GM21786 (cell line): ENCODE results near the gene TTC28.
"Not testable (repeated sequence)": the region's sequence is repeated elsewhere in the genome, so short reads cannot be mapped to it uniquely, and the experiment has no call there.

Experiments
- ATAC-seq: cut with Tn5 transposase; IDR thresholded peaks from one replicate; pipeline ENCODE4 v1.9.1; 2021; ENCODE audit not compliant: unreplicated experiment

Gene TTC28

DNA sequence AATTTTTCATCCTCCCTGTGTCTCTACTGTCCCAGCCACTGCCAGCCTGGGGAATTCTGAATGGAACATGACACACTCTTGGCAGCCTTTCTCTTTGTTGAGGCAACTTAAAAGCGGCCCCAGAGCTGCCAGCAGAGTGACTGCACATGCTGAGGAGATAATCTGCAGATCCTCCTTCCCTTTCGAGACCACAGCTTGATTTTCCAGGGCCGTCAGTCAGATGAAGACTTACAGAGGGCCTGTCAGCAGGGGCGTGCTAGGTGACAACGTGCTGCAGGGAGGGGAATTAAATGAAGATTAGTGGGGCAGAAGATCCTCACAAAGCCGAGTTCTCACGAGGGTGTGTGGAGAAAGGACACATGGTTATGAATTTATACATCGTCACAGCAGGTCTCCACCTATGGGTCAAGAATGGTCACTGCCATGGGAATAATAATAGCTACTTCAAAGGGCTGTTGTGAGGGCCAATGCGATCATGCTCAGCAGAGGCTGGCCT, 567.0 kb downstream of the TTC28 start:
- no peak for ATAC-seq

DNA sequence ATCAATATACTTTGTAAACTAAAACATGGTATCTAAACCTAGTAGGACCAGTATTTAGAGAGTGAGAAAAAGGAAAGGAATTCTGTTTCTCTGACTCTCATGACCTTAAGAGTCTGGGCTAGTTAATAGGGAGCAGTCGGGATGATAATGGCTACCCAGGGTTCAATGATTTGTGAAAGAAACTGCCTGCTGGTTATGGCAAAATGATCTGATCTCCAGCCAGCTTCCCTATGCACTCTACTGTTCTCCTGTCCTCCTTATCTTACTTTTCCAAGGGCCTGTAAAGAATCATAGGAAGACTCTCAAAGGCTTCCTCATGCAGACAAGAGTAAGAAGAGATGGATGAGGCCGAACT, 567.5 kb downstream of the TTC28 start:
- no peak for ATAC-seq

DNA sequence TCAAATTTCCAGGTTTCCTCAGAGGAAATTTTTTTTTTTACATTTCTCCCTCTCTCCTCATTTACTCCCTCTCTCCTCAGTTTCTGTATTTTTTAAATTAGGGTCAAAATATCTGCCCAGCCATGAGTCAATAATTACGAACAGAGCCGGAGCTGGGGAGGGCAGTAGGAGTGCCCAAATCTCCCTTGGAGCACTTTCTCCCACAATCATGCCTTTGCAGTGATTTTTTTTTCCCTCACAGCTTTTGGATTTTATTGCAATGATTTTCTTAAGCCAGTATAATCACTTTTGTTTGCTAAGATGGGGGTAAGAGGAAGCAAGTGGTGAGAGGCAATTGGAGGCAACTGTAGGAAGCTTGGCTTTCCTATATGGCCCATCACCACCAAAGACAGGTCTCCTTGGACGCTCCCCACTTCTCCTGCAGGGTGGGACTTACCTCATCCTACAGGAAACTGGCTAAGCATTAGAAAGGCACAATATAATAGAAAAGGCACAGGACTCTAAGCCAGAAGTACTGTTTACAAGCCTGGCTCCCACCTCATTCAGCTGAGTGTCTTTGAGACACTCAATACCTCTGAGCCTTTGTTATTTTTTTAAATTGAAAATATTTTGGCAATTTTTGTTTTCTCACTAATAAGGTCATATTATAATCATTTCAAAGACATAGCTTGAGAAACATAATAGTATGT, 568.0 kb downstream of the TTC28 start:
- no peak for ATAC-seq

DNA sequence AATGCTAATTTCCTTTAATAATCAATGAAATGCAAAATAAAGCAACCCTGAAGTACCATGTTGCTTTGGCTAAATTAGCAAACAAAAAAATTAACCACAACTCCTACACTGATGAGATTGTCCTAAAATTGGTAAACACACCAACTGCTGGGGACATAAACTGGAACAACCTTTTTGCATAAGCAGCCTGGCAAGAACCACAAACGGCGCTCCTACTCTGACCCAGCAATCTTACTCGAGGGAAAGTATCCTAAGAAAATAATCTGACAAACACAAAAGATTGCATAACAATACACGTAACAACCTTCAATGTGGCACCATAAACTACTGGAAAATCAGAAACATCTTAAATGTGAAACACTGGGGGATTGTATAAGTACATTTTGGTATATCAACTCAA, 570.8 kb downstream of the TTC28 start:
- no peak for ATAC-seq

DNA sequence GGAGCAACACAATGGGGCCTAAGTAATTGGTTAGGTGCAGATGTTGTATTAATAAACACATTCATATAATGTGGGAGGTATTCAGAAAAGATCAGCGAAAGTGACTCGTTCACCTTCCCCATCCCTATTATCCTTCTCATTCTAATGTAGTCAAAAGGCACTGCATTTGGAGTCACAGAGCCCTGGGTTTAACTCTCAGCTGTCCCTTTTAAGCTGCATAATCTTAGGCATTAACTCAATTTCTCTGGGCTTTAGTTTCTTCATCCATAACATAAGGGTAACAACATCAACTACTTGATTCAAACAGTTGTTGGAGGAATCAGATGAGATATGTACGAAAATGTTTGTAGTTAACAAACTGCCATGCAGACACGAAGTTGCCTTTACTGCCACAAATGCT, 573.0 kb downstream of the TTC28 start:
- no peak for ATAC-seq

DNA sequence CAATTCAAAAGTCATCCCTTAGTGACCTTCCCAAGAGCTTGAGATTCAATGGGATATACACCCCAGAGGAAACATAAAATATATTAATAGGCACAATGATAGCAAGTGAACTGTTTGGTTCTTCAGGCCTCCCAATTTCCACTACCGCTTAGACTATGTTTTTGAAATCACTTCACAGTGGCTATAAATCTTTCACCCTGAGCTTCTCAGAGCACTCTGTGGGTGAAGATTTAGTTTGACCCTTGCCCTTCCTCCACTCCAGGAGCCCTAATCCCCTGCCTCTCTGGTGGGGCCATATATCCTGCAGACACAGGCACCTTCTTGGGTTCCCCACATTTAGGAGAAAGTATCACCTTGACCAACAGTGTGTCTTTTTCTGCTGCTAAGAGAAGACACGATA, 573.7 kb downstream of the TTC28 start:
- ATAC-seq: no peak

DNA sequence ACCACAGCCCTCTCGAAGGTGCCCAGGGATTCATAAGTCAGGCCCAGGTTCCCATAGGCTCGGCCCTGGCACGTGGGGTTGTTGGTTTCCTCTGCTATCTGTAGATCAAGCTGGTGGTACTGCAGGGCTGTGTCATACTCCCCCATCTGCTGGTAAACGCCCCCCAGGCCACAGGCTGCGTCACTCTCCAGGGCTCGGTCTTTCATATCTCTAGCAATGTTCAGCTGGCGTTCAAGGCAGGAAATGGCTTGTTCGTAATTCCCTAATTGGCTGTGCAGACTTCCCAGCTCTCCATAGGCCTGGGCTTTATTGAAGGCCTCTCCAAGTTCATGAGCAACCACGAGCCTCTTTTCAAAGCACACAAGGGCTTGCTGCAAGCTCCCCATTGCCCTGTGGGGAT, 574.2 kb downstream of the TTC28 start:
- ATAC-seq: no peak

DNA sequence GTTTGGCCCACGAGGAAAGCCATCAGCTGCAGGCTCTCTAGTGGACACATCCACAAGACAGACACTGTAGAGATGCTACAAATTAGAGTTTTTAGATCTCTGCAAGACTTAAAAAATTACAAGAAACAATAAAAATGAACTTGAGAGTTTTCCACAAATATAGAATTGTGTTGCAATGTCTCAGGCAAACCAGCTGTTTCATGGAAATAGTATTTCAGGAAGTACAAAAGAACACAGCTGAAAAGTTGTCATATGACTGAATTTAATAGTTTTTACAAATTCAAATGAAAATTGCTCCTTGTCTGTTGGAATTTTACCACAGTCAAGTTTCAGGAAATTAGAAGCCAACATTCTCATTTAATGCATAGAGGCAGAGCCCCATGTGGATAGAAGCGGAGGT, 576.0 kb downstream of the TTC28 start:
- no peak for ATAC-seq

DNA sequence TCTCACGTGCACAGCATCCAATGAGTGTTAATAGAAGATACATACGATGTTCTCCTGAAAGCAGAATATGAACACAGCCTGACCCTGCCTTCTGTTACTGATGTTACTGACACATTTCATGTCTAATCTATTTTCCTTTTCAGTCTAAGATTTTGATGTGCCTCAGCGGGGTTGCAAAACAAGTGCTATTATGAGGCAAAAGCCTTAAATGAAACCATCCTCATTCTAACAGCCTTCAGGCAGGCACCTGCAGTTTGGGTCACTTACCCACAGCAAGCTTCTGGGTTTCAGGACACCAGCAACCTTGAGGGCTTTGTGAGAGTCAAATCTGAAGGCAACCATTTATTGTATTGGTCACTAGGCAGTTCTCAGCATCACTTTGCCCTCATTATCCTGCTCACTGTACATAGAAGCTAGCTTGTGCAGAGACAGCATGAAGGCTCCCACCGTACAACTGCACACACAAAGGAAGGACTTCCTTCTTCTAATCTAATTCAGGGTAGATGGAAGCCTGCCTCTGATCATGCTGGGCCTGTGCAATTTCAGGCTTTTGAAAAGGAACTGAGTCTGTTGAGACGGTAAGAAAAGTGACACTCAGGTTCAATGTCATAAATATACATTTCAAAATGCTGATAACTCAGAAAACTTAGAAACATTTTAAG, 577.4 kb downstream of the TTC28 start:
- no peak for ATAC-seq

DNA sequence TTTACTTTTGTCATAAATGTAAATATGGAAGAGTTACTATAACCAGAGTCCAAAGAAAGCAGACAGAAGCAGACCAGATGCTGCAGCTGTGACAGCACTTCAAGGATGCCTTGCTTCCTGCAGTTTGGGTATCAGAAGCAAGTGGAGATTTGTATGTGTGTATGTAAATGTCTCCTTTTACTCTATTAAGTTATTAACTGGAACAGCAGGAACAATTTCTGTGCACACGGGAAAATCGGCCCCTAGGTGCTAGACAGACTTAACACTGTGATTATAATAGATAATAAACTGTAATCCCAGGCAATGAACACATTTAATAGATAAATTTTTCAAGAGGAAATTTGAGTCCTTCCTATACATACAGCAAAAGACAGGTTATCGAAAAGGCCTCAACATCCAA, 582.0 kb downstream of the TTC28 start:
- ATAC-seq: no peak

DNA sequence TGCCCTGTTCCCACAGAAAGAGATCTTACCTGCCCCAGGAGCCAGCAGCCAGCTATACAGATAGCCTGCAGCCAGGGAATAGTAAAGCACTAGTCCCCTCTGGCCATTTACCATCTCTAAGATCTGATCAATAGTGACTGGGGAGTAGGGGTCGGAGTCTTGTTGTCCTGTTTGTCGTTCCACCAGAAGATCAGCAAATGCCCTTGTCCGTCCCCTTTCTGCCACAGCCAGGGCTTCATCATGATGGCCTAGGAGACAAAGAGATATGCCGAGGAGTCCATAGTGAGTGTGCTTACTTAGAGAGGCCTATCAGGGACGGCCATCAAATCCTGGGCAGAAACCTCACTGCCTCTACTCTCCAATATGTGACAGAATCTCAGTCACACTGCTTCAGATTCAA, 583.5 kb downstream of the TTC28 start:
- no peak for ATAC-seq

DNA sequence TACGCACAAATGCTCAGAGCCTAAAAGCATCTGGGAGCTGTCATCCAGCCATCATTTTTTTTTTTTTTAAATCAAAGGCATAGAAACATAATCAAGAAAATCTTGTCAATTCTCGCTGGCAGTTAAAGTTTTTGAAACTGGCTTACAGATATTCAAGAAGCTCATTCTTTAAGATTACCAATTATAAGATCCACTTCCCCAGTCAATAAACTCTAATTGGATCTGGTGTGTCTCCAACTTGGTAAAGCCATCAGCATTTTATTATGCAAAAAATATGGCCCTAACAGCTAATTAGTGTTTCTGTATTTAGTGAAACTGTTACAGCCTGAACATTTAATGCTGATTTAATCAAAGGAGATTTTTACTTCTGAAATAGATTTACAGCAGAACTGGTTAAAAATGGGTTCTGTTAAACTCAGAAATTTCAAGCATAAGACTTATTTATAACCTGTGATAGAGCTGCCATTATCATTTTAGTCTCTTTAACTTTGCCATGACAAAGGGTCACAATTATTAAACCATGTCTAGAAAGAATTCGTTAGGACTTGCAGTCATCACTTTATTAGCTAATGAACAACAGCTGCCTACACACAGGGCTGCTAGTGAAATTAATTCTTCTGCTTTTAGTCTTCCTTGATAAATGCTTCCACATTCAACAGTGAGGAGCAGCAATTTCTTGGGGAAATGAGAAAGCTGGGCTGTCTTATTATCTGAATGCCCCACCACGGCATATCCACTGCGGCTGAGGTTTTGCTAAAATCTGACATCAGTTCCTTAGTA, 584.1 kb downstream of the TTC28 start:
- no peak for ATAC-seq

DNA sequence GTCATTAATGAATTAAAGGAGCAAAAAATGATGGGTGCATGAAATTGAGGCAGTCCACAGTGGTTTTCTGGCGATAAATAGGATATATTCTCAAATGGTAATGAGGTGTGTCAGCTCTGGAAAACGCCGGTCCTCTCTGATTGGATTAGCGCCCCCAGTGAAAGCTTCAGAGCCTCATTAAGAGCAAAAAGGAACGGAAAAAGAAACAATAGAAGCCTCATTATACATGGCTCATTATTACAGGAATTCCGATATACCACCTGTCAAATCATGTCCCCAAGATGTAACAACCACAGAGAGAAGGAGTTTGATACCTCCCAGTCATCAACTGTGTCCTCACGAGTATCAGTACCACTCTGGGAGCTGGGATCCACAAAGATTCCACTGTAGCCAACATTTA, 584.9 kb downstream of the TTC28 start:
- no peak for ATAC-seq

DNA sequence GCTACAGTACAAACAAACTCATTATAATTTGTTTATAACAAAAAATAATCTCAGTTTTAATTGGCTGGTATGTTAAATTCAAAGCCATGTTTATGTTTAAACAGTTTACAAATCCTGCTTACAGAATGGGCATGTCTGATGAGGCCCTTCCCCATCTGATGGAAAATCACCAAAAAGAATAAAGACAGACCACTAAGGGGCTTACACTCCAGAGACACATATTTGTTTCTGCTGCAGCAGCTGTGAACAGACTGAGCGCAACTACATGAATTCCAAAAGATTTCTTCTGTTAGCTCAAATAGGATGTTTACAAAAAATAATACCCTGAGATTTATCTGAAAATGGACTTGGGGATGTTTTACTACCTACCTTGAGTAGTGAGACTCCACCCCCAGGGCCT, 585.9 kb downstream of the TTC28 start:
- no peak for ATAC-seq

DNA sequence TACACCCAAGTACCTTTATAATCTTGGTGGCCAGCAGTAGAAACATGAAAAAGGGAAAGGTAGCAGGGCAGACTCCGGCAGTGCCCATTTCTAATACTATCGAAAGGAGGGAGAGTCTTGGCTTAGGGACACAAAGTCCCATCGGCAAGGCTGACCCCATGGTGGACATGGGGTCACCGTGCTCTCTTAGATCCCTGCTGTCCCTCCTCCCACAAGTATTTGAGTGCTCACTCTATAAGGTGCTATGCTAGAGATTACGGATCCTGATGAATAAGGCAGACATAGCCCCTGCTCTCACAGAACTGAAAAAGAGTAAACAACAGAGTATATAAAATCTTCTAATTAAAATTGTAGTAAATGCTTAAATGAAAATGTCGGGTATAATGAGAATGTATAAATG, 588.2 kb downstream of the TTC28 start:
- ATAC-seq: no peak

DNA sequence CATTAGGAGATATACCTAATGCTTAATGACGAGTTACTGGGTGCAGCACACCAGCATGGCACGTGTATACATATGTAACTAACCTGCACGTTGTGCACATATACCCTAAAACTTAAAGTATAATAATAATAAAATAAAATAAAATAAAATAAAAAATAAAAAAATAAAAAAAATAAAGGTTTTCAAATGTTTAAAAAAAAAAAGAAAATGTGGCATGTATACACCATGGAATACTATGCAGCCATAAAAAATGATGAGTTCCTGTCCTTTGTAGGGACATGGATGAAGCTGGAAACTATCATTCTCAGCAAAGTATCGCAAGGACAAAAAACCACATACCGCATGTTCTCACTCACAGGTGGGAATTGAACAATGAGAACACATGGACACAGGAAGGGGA, 590.1 kb downstream of the TTC28 start:
- ATAC-seq: not testable (repeated sequence)

DNA sequence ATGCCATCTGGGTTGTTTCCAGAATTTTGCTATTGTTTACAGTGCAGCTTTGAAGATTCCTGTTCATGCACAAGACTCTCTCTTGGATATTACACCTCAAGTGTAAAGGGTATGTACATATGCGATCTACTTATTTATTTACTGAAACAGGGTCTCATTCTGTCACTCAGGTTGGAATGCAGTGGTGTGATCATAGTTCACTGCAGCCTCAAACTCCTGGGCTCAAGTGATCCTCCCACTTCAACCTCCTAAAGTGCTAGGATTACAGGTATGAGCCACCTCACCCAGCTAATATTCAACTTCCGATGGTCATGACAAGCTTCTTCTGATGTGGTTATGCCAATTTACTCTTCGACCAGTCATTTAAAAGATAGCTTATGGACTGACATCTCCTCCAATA, 602.5 kb downstream of the TTC28 start:
- no peak for ATAC-seq

DNA sequence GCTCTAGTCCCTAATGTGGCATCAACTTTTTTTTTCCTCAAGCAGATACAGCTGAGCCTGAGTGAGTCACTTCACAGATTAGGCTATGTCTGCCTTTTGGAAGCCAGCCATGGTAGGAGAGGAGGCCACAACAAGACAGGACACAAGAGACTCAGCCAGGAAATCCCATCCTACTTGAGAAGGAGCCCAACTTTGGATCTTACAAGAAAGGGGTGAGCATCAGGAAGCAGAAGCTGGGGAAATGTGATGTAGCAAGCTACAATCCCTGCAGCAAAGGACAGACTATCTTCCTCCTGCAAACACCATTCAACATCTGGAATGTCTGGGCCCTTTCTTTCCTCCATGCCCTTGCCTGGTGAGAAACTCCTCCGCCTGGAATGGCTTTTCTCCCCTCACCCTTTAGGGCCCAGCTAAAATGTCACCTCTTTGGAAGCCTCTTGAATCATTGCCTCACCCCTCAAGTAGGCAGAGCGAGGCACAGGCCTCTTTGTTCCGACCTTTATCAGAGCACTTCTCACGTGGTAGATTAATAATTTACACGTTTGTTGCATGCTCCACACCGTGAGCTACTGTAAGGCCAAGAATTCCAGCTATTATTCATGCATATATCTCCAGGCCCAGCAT, 604.2 kb downstream of the TTC28 start:
- no peak for ATAC-seq

DNA sequence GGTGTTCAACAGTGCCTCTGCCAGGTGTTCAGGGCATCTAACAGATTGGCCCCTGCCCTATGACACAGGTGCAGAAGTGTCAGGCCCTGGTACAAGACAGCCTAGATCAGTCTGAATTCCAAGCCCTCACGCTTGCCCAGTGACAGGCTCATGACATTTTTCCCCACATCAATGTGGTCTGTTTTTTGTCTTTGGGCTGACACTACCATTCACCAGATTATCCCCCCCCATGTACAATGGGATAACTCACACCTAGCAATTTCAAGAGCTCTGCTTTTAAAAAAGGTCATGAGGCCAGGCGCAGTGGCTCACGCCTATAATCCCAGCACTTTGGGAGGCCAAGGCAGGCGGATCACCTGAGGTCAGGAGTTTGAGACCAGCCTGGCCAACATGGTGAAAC, 605.1 kb downstream of the TTC28 start:
- ATAC-seq: no peak

DNA sequence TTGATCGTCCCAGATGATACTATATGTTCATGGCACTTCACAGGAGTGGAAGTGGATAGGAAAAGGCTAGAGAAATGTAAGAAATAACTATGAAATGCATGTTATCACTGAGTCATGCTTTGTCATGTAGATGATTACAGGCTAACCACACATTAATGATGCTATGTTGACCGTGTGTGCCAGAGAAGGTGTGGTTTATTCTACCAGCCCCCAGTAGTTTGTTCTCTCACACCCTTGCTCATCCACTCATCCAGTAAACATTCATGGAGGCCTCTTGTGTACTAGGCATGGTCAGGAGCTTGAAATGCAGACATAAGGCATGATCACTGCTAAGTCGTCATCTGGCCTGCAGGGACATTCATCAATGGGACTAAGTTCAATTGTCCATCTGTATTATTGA, 607.6 kb downstream of the TTC28 start:
- no peak for ATAC-seq

DNA sequence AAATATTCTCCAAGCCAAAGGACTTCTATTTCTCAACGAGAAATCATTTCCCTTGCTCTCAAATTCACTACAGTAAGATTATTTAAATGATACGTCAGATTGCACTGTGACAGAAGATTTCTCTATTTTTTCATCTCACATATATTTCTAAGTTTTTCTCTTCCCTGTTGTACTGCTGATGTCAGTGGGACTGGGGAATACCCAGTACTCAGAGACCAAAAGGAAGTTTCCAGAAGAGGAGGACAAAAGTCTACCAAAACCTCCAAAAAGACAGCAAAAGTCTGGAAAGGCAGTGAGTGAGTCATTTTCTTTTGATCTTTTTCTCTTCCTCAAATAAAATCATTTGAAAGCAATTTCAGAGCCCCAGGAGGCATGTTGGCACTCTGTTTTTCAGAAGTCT, 610.8 kb downstream of the TTC28 start:
- ATAC-seq: no peak

DNA sequence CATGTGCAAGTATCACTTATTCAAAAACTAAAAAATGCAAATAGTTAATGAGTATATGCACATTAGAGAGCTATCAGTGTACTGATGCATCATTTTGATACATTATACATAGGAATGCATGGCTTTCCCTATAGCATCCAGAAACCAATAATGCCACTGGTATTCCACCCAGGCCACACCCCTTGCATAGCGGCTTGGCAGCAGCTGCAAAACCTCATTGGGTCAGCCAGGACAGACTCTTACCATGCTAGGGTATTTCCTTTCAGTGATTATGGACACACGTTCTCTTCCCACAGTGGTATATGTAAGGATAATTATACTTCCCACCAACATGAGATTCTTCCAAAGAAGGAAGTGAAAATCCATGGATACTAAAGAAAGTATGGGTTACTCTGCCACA, 614.7 kb downstream of the TTC28 start:
- ATAC-seq: no peak
